Measurements from ENCODE around the gene CCL21. TPM values are rescaled to one million over a fixed set of nuclear protein-coding genes. Genes with fewer than 3 reads are reported as not detected.
"Not testable (repeated sequence)": the region's sequence is repeated elsewhere in the genome, so short reads cannot be mapped to it uniquely, and the experiment has no call there.

Gene CCL21, protein sequence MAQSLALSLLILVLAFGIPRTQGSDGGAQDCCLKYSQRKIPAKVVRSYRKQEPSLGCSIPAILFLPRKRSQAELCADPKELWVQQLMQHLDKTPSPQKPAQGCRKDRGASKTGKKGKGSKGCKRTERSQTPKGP
- total RNA-seq (2014; rRNA removed; shearing (Covaris generic)), result not detected in 2 replicates
- not detected in 2 replicates for polyA plus RNA-seq (2015; cell fraction: cytosol; rRNA removed)
- not detected in 2 replicates for polyA plus RNA-seq (2015; cell fraction: nucleus; rRNA removed)

DNA sequence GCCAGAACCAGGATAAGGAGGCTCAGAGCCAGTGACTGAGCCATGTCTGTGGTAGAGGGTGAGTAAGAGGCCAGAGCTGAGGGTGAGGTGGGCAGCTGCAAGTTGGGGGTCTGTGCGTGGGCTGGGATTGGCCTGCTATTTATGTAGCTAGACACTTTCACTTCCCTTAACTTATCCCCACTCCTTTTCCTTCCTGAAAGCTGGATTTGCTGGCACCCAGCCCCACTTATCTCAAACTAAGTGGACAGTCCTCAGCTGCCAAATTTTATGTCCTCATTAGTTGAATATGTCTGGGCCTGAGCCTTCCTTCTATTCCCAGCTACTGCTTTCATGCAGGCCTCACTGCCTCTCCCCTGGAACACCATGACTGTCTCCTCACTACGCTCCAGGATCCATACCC is at the start of gene CCL21:
Gene CCL21 (minus strand): TSS at position 114 of the 400 bp plus-strand sequence. CDS start 70 bp downstream, at position 44.
- no peak for DNase-seq (ENCODE audit: low read depth, low spot score)
- in situ Hi-C loops (cut with HindIII; ENCODE audit: low pct_unique_long_range_greater_than_20kb, low sequenced_read_pairs), result no loop called here

GRCh38 chr9:34759432-34760134 is 49.6 kb upstream of the CCL21 start:
- peak; percentile 93 for DNase-seq (ENCODE audit: low read depth, low spot score)
- in situ Hi-C loops (cut with HindIII; ENCODE audit: low pct_unique_long_range_greater_than_20kb, low sequenced_read_pairs), result no loop called here

DNA sequence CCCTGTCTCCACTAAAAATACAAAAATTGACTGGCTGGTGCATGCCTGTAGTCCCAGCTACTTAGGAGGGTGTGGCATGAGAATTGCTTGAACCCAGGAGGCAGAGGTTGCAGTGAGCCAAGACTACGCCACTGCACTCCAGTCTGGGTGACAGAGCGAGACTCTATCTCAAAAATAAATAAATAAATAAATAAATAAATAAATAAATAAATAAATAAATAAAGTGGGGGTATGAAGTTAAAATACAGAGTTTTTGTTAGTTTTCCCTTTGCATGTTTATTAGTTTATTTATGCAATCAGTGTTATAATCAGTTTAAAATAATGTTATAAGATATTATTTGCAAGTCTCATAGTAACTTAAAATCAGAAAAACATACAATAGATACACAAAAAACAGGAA is 40.4 kb upstream of the CCL21 start:
- in situ Hi-C loops (cut with HindIII; ENCODE audit: low pct_unique_long_range_greater_than_20kb, low sequenced_read_pairs); DNase-seq (ENCODE audit: low read depth, low spot score): not testable (repeated sequence)

DNA sequence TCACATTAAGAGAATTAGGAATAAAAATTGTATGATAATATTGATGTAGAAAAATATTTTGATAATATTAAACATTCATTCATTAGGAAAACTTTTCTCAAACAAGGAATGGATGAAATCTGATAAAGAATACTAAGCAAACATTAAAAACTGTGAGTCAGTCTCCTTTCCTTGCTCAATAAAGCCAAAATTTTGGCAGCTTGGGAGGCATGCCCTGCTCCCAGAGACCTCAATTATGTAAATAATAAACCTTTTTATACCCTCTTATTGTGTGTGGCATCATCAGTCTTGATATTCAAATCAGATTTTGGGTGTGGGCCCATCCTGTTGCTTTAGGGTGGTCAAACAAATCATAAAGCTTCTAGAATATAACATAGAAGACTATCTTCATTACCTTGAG is 36.6 kb upstream of the CCL21 start:
- in situ Hi-C loops (cut with HindIII; ENCODE audit: low pct_unique_long_range_greater_than_20kb, low sequenced_read_pairs), result no loop called here
- DNase-seq (ENCODE audit: low read depth, low spot score), result no peak

GRCh38 chr9:34744295-34745221 is 34.6 kb upstream of the CCL21 start:
- DNase-seq (ENCODE audit: low read depth, low spot score), result no peak
- in situ Hi-C loops (cut with HindIII; ENCODE audit: low pct_unique_long_range_greater_than_20kb, low sequenced_read_pairs), result no loop called here

GRCh38 chr9:34742710-34743109 is 32.8 kb upstream of the CCL21 start:
- in situ Hi-C loops (cut with HindIII; ENCODE audit: low pct_unique_long_range_greater_than_20kb, low sequenced_read_pairs), result no loop called here
- DNase-seq (ENCODE audit: low read depth, low spot score), result no peak

- in situ Hi-C loops (cut with HindIII; ENCODE audit: low pct_unique_long_range_greater_than_20kb, low sequenced_read_pairs), result no loop called here
- DNase-seq (ENCODE audit: low read depth, low spot score), result no peak
Measured at GRCh38 chr9:34741628-34742027, 31.7 kb upstream of the CCL21 start.

- in situ Hi-C loops (cut with HindIII; ENCODE audit: low pct_unique_long_range_greater_than_20kb, low sequenced_read_pairs); DNase-seq (ENCODE audit: low read depth, low spot score): not testable (repeated sequence)
Measured at GRCh38 chr9:34740176-34740575, 30.2 kb upstream of the CCL21 start.

DNA sequence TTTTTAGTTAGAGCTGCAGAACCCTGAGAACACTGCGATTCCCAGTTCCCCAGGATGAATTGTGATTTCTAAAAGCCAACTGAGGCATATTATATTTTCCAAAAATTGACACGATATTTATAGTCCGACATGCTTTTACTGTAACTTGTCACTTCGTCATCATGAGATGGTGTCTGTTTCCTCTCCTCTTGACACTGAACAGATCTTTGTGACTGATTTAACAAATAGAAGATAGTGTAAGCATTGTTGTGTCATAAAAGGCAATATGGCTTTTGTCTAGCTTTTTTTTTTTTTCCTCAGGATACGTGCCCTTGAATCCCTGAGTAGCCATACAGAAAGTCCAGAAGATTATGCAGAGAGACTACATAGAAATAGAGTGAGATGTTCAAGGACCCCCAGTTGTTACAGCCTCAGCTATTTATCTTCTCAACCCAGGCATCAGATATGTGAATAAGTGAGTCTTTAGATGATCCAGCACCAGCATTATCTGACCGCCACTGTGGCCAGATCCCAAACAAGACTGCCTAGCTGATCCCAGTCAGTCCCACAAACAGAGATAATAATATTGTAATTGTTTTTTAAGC is 27.8 kb upstream of the CCL21 start:
- in situ Hi-C loops (cut with HindIII; ENCODE audit: low pct_unique_long_range_greater_than_20kb, low sequenced_read_pairs), result no loop called here
- DNase-seq (ENCODE audit: low read depth, low spot score), result no peak

DNA sequence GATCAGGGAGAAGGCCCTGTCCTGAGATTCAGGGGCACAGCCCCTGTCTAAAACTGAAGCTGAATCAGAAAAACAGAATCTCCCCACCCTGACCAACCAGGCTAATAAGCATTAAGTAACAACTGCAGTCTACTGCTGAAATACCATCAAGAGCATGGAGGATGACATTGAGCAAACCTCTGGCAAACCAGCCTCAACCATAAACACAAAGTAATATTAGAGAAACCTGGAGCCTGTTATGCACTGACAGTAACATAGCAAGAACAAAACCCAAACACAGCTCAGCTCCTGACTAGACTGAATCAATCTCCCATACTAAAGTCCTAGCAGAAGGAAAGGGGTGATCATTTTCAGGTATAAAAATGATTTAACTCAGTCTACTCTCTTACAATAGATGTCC is 24.8 kb upstream of the CCL21 start:
- in situ Hi-C loops (cut with HindIII; ENCODE audit: low pct_unique_long_range_greater_than_20kb, low sequenced_read_pairs), result no loop called here
- no peak for DNase-seq (ENCODE audit: low read depth, low spot score)

- DNase-seq (ENCODE audit: low read depth, low spot score), result no peak
- in situ Hi-C loops (cut with HindIII; ENCODE audit: low pct_unique_long_range_greater_than_20kb, low sequenced_read_pairs), result no loop called here
Measured at GRCh38 chr9:34732886-34733285, 22.9 kb upstream of the CCL21 start.

DNA sequence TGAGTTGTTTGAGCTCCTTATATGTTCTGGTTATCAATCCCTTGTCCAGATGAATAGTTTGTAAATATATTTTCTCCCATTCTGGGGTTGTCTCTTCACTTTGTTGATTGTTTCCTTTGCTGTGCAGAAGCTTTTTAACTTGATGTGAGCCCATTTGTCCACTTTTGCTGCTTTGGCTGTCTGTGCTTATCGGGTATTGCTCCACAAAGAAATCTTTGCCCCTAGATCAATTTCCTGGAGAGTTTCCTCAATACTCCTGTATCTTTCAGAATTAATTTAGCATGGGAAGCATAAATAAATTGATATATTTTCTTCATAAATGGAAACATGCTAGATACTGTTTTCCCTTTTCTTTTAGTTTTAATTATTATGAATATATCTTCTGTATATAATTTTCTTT is 22.5 kb upstream of the CCL21 start:
- in situ Hi-C loops (cut with HindIII; ENCODE audit: low pct_unique_long_range_greater_than_20kb, low sequenced_read_pairs), result no loop called here
- DNase-seq (ENCODE audit: low read depth, low spot score), result no peak

- DNase-seq (ENCODE audit: low read depth, low spot score), result no peak
- in situ Hi-C loops (cut with HindIII; ENCODE audit: low pct_unique_long_range_greater_than_20kb, low sequenced_read_pairs), result no loop called here
Measured at GRCh38 chr9:34723141-34723540, 13.2 kb upstream of the CCL21 start.

DNA sequence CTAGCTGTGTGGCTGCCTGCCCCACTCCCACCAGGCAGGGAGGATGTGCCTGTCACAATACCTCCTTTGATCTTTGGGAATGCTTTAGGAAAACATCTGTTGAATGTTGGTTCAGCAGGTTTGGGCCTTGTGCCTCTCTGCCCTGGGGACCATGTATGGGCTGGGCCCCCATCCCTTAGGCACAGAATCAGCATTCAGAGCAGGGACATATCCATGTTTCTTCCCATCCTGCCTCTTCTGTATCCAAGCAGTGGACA is 9.8 kb upstream of the CCL21 start:
- in situ Hi-C loops (cut with HindIII; ENCODE audit: low pct_unique_long_range_greater_than_20kb, low sequenced_read_pairs), result not testable (repeated sequence)

GRCh38 chr9:34719021-34719768 is 9.3 kb upstream of the CCL21 start:
- in situ Hi-C loops (cut with HindIII; ENCODE audit: low pct_unique_long_range_greater_than_20kb, low sequenced_read_pairs), result no loop called here

More for the DNA sequence above, 9.8 kb upstream of the CCL21 start:
- not testable (repeated sequence) for DNase-seq (ENCODE audit: low read depth, low spot score)

GRCh38 chr9:34717996-34718614 is 8.2 kb upstream of the CCL21 start:
- DNase-seq (ENCODE audit: low read depth, low spot score), result no peak
- in situ Hi-C loops (cut with HindIII; ENCODE audit: low pct_unique_long_range_greater_than_20kb, low sequenced_read_pairs), result no loop called here

More at GRCh38 chr9:34719021-34719768, 9.3 kb upstream of the CCL21 start:
- no peak for DNase-seq (ENCODE audit: low read depth, low spot score)

GRCh38 chr9:34716711-34717110 is 6.8 kb upstream of the CCL21 start:
- in situ Hi-C loops (cut with HindIII; ENCODE audit: low pct_unique_long_range_greater_than_20kb, low sequenced_read_pairs), result no loop called here

More at GRCh38 chr9:34716711-34717110, 6.8 kb upstream of the CCL21 start:
- no peak for DNase-seq (ENCODE audit: low read depth, low spot score)
